AG09309 (cell line): Measurements from ENCODE around the gene HNRNPA2B1.

ENCODE experiments used
- DNase-seq: peaks from one replicate; pipeline ENCODE4 v3.0.0-alpha.2; 2010; ENCODE audit warnings: low read depth
- H3K4me3 ChIP-seq: 2 replicates; pipeline ENCODE4 v1.5.1; 2011; ENCODE audit warnings: mild to moderate bottlenecking, low read depth, low read length, moderate library complexity; ENCODE audit not compliant: control insufficient read depth
- TF ChIP-seq, protein P1 (sequence below): IDR thresholded peaks from 2 replicates; pipeline ENCODE4 v1.5.1; 2011; ENCODE audit warnings: mild to moderate bottlenecking, low read depth, low read length, inconsistent platforms; ENCODE audit not compliant: insufficient read depth, control insufficient read depth; ENCODE audit errors: missing control alignments

The HNRNPA2B1 gene

GRCh38 chr7:26141077-26141476, 59.5 kb downstream of the HNRNPA2B1 start:
- TF ChIP-seq, protein P1, sequence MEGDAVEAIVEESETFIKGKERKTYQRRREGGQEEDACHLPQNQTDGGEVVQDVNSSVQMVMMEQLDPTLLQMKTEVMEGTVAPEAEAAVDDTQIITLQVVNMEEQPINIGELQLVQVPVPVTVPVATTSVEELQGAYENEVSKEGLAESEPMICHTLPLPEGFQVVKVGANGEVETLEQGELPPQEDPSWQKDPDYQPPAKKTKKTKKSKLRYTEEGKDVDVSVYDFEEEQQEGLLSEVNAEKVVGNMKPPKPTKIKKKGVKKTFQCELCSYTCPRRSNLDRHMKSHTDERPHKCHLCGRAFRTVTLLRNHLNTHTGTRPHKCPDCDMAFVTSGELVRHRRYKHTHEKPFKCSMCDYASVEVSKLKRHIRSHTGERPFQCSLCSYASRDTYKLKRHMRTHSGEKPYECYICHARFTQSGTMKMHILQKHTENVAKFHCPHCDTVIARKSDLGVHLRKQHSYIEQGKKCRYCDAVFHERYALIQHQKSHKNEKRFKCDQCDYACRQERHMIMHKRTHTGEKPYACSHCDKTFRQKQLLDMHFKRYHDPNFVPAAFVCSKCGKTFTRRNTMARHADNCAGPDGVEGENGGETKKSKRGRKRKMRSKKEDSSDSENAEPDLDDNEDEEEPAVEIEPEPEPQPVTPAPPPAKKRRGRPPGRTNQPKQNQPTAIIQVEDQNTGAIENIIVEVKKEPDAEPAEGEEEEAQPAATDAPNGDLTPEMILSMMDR: no peak
- H3K4me3 ChIP-seq: no peak overlapping the region
- peak; percentile 5 for DNase-seq

GRCh38 chr7:26140380-26140779, 60.2 kb downstream of the HNRNPA2B1 start:
- DNase-seq: no peak
- H3K4me3 ChIP-seq: no peak overlapping the region
- TF ChIP-seq, protein P1: no peak
